ENCODE data around the gene LRRC61. TPM values are rescaled to one million over a fixed set of nuclear protein-coding genes. Genes with fewer than 3 reads are reported as not detected.

LRRC61 gene
- total and polyA plus RNA-seq, 2 of the 13 experiments (the other 11 are each of a cell fraction or from before 2014, with no cell fraction given), result 33.0 to 34.8 TPM

GRCh38 chr7:150378115-150378852, 55.1 kb downstream of the LRRC61 start (continued):
- TF ChIP-seq SOX13 (IDR thresholded peaks at IDR 0.05) (peak; percentile 29; the same call in 1 of the 2 replicates), SOX13 (CRISPR knock-in tag; conservative IDR thresholded peaks at IDR 0.05 in 1 of 2, IDR thresholded peaks at IDR 0.05 in 1 of 2) (peak in 1 of 2 experiments; percentile 42; a peak in 1 of 4 replicates), KLF12 (CRISPR knock-in tag; IDR thresholded peaks at IDR 0.05; ENCODE audit: borderline replicate concordance) (no peak), HMGXB4 (CRISPR knock-in tag; IDR thresholded peaks at IDR 0.05; ENCODE audit: borderline replicate concordance in 1 of 2, low read depth in 1 of 2) (peak; percentile 37 to 46; a peak in 3 of 4 replicates), TFE3 (CRISPR knock-in tag; IDR thresholded peaks at IDR 0.05) (0 out of 2 replicates have a peak, but pooled peaks have one; percentile 25), MEIS2 (CRISPR knock-in tag; IDR thresholded peaks at IDR 0.05) (no peak), MAX (IDR thresholded peaks at IDR 0.05) (0 out of 2 replicates have a peak, but pooled peaks have one; percentile 22), RFX5 (IDR thresholded peaks at IDR 0.05; ENCODE audit: low read depth, low read length) (peak; percentile 71), STAG1 (CRISPR knock-in tag; IDR thresholded peaks at IDR 0.05) (peak; percentile 37; the same call in 1 of the 2 replicates), NPAS2 (CRISPR knock-in tag; IDR thresholded peaks at IDR 0.05; ENCODE audit: borderline replicate concordance) (no peak), ZNF883 (CRISPR knock-in tag; IDR thresholded peaks at IDR 0.05; ENCODE audit: not compliant biosample characterization) (no peak), ZNF441 (CRISPR knock-in tag; IDR thresholded peaks at IDR 0.05; ENCODE audit: borderline replicate concordance) (peak; percentile 42; the same call in 1 of the 2 replicates), ZNF609 (CRISPR knock-in tag; IDR thresholded peaks at IDR 0.05; ENCODE audit: borderline replicate concordance) (peak; percentile 32), TBX2 (CRISPR knock-in tag; IDR thresholded peaks at IDR 0.05; ENCODE audit: borderline replicate concordance) (0 out of 2 replicates have a peak, but pooled peaks have one; percentile 8), NKX3-1 (CRISPR knock-in tag; IDR thresholded peaks at IDR 0.05) (no peak), ZBTB34 (CRISPR knock-in tag; IDR thresholded peaks at IDR 0.05) (no peak), ZNF501 (CRISPR knock-in tag; IDR thresholded peaks at IDR 0.05) (peak; percentile 63), ARNTL (CRISPR knock-in tag; IDR thresholded peaks at IDR 0.05) (0 out of 2 replicates have a peak, but pooled peaks have one; percentile 26)

Measured in HepG2 (cell line).